ENCODE data around the gene CHI3L2. TPM values are rescaled to one million over a fixed set of nuclear protein-coding genes. Genes with fewer than 3 reads are reported as not detected.

Gene CHI3L2
- total and polyA plus RNA-seq, 2 of the 13 experiments (the other 11 are each of a cell fraction or from before 2014, with no cell fraction given) = 0.46 to 1.7 TPM

- ChIA-PET CTCF (ENCODE audit: low intra/inter-chr PET ratio, low total read pairs) (no interaction called here), POLR2A (no interaction called here)
- no TSS peak for BruUV-seq (replicated peaks)
- no peak for DNase-seq (ENCODE audit: low spot score)
- in situ Hi-C loops (cut with HindIII; ENCODE audit: extremely low pct_ligation_motif_present, low pct_unique_long_range_greater_than_20kb) = loop anchor here (5.0 kb wide), 2 partner anchors 113 to 183 kb away; no protein-coding TSS in a partner anchor
- 58% methylated on average over 5 of the region's 5 CpGs for WGBS (ENCODE audit: low lambda C conversion rate)
- no peak for FAIRE-seq
- H3K4me2 ChIP-seq (ENCODE audit: low read depth, low read length) = no peak overlapping the region
- H3K36me3 ChIP-seq (replicated peaks in 1 of 2; ENCODE audit: control insufficient read depth in 1 of 2, insufficient read depth in 2 of 2, low read length in 2 of 2) = no peaks in the 10 kb centered on the region
- H4K20me1 ChIP-seq (ENCODE audit: insufficient read depth, low read length) = no peaks in the 10 kb centered on the region
- intact Hi-C loops (cut with micrococcal nuclease; ENCODE audit: unreplicated experiment) = loop anchor here (5.0 kb wide), 2 partner anchors 128 to 187 kb away; no protein-coding TSS in a partner anchor
- H3K9me3 ChIP-seq (ENCODE audit: low read length) = no peaks in the 10 kb centered on the region
- ATAC-seq = no peak
- no peaks in the 10 kb centered on the region; a peak in 1 of 5 replicates for H3K27me3 ChIP-seq (ENCODE audit: control insufficient read depth in 1 of 2, insufficient read depth in 2 of 2, low read length in 2 of 2)
- no peak overlapping the region for H3K27ac ChIP-seq (ENCODE audit: extremely low read length, insufficient read depth, low read length)
- peaks cover 45% of the 10 kb centered on the region for H3K4me1 ChIP-seq (ENCODE audit: insufficient read depth, low read length)
- H3K4me3 ChIP-seq (replicated peaks in 1 of 3; ENCODE audit: insufficient read depth in 1 of 3, low read depth in 2 of 3, low read length in 3 of 3) = no peak overlapping the region
- no peak overlapping the region for H3K9ac ChIP-seq (ENCODE audit: insufficient read depth, low read depth, low read length)
- H2AFZ ChIP-seq (ENCODE audit: low read length) = no peak overlapping the region
- no peaks in the 10 kb centered on the region for H3K79me2 ChIP-seq (ENCODE audit: insufficient read depth, low read length)
- TF ChIP-seq ZNF337 (CRISPR knock-in tag; IDR thresholded peaks at IDR 0.05; ENCODE audit: borderline replicate concordance, low read depth) = no peak
- TF ChIP-seq TEF (CRISPR knock-in tag; IDR thresholded peaks at IDR 0.05) = no peak
- TF ChIP-seq ZNF276 (CRISPR knock-in tag; IDR thresholded peaks at IDR 0.05; ENCODE audit: low read depth) = no peak
- no peak for TF ChIP-seq ZNF687 (CRISPR knock-in tag; IDR thresholded peaks at IDR 0.05)
- no peak for TF ChIP-seq NR2F6 (IDR thresholded peaks at IDR 0.05)
- no peak for TF ChIP-seq NR2F6 (CRISPR knock-in tag; IDR thresholded peaks at IDR 0.05)
- no peak for TF ChIP-seq ZNF282 (IDR thresholded peaks at IDR 0.05; ENCODE audit: partially characterized antibody)
- TF ChIP-seq CREM (IDR thresholded peaks at IDR 0.05) = no peak
- TF ChIP-seq CREM (CRISPR knock-in tag; IDR thresholded peaks at IDR 0.05) = no peak
- no peak for TF ChIP-seq CSRNP2 (CRISPR knock-in tag; conservative IDR thresholded peaks at IDR 0.05; ENCODE audit: low read depth)
- no peak for TF ChIP-seq ZNF329 (CRISPR knock-in tag; IDR thresholded peaks at IDR 0.05; ENCODE audit: low read depth)
These were observed 7.8 kb upstream of the CHI3L2 start for GRCh38 chr1:111219557-111220286.

Measured in HepG2 (cell line).